Naive B cell (primary cell): ENCODE results near the gene INTS1. TPM values are rescaled to one million over a fixed set of nuclear protein-coding genes. Genes with fewer than 3 reads are reported as not detected.

Experiments used
- ATAC-seq, 2 donors: fragments of 150-1000 bp; cut with Tn5 transposase; 2 replicates each; pipeline ENCODE4 v1.10.0; 2021; ENCODE audit warnings: low read depth in 2 of 2, mild to moderate bottlenecking in 2 of 2, moderate library complexity in 2 of 2
- DNase-seq: peaks from one replicate; pipeline ENCODE4 v3.0.0; 2022
- H3K27ac Mint-ChIP-seq, 6 donors: one replicate each; pipeline ENCODE4 v1.8.0; 2020 to 2022; ENCODE audit warnings: mild to moderate bottlenecking in 6 of 6, mixed read lengths in 6 of 6, moderate library complexity in 5 of 6, inconsistent platforms in 2 of 6
- H3K27me3 Mint-ChIP-seq, 3 donors: one replicate each; pipeline ENCODE4 v1.8.0; 2021 to 2022; ENCODE audit warnings: mixed read lengths in 3 of 3, mild to moderate bottlenecking in 1 of 3
- H3K36me3 Mint-ChIP-seq, 2 donors: one replicate each; pipeline ENCODE4 v1.8.0; 2020 to 2022; ENCODE audit warnings: mixed read lengths in 2 of 2, inconsistent platforms in 1 of 2, mild to moderate bottlenecking in 1 of 2
- H3K4me1 Mint-ChIP-seq, 3 donors: one replicate each; pipeline ENCODE4 v1.8.0; 2020 to 2022; ENCODE audit warnings: mixed read lengths in 3 of 3, inconsistent platforms in 1 of 3, mild to moderate bottlenecking in 1 of 3, moderate library complexity in 1 of 3
- H3K4me3 Mint-ChIP-seq, 8 donors: one replicate each; pipeline ENCODE4 v1.8.0; 2020 to 2022; ENCODE audit warnings: mild to moderate bottlenecking in 8 of 8, mixed read lengths in 8 of 8, moderate library complexity in 8 of 8, inconsistent platforms in 2 of 8
- H3K9me3 Mint-ChIP-seq, 7 donors: one replicate each; pipeline ENCODE4 v1.8.0; 2020 to 2022; ENCODE audit warnings: mixed read lengths in 7 of 7, mild to moderate bottlenecking in 5 of 7, inconsistent platforms in 2 of 7, moderate library complexity in 1 of 7
- polyA plus RNA-seq, 6 donors: library from polyadenylated mRNA; unstranded; fragments of 300-500 nt; fragmentation: Illumina TruSeq; gene quantifications; one replicate each; pipeline ENCODE4 v1.2.3, GENCODE V29; 2021; ENCODE audit warnings: low read depth in 6 of 6

INTS1 gene
- polyA plus RNA-seq, 6 donors from 2014 or later, result 3.0 to 26.7 (median 11.7) TPM

GRCh38 chr7:1431226-1431625 lies 73.0 kb downstream of the INTS1 start:
- no peak for DNase-seq
- no peak for ATAC-seq
- Mint-ChIP-seq H3K4me3 (no peak overlapping the region), H3K4me1 (peaks cover 2 to 11% (median 4%) of the 10 kb centered on the region in 3 donors), H3K27ac (no peak overlapping the region), H3K27me3 (peaks cover 7 to 23% (median 8%) of the 10 kb centered on the region in 3 donors), H3K9me3 (no peaks in the 10 kb centered on the region), H3K36me3 (no peaks in the 10 kb centered on the region)

GRCh38 chr7:1430056-1430845 lies 73.9 kb downstream of the INTS1 start:
- Mint-ChIP-seq H3K36me3 (no peaks in the 10 kb centered on the region), H3K4me1 (peaks cover 2 to 11% (median 4%) of the 10 kb centered on the region in 3 donors), H3K27me3 (peaks cover 7 to 23% (median 8%) of the 10 kb centered on the region in 3 donors), H3K9me3 (no peaks in the 10 kb centered on the region), H3K4me3 (peak overlapping the region in 1 of 8 donors; percentile 44), H3K27ac (no peak overlapping the region)
- DNase-seq (no peak), ATAC-seq (no peak)

GRCh38 chr7:1428941-1429501 lies 75.2 kb downstream of the INTS1 start:
- Mint-ChIP-seq H3K4me1 (peaks cover 2 to 11% (median 4%) of the 10 kb centered on the region in 3 donors), H3K27ac (peak overlapping the region in 1 of 6 donors; percentile 47), H3K4me3 (no peak overlapping the region), H3K9me3 (peaks cover 0 to 2% (median 0%) of the 10 kb centered on the region in 7 donors), H3K27me3 (peaks cover 7 to 31% (median 16%) of the 10 kb centered on the region in 3 donors), H3K36me3 (no peaks in the 10 kb centered on the region)
- no peak for ATAC-seq
- DNase-seq, result no peak

GRCh38 chr7:1427064-1427657 lies 77.0 kb downstream of the INTS1 start:
- Mint-ChIP-seq H3K36me3 (peaks cover 0 to 11% of the 10 kb centered on the region in 2 donors), H3K27me3 (peaks cover under 1 to 33% (median 26%) of the 10 kb centered on the region in 3 donors), H3K9me3 (peaks cover 0 to 2% (median 0%) of the 10 kb centered on the region in 7 donors), H3K27ac (no peak overlapping the region), H3K4me1 (peaks cover 0 to 5% (median under 1%) of the 10 kb centered on the region in 3 donors), H3K4me3 (no peak overlapping the region)
- ATAC-seq (no peak), DNase-seq (no peak)

GRCh38 chr7:1426474-1426873 lies 77.7 kb downstream of the INTS1 start:
- peaks cover 0 to 30% (median 24%) of the 10 kb centered on the region in 3 donors for H3K27me3 Mint-ChIP-seq
- no peak overlapping the region for H3K4me3 Mint-ChIP-seq
- ATAC-seq (no peak), DNase-seq (no peak)
- H3K9me3 Mint-ChIP-seq, result peaks cover 0 to 2% (median 0%) of the 10 kb centered on the region in 7 donors
- peaks cover 0 to 5% (median 0%) of the 10 kb centered on the region in 3 donors for H3K4me1 Mint-ChIP-seq
- peaks cover 0 to 11% of the 10 kb centered on the region in 2 donors for H3K36me3 Mint-ChIP-seq
- no peak overlapping the region for H3K27ac Mint-ChIP-seq

GRCh38 chr7:1425292-1426136 lies 78.7 kb downstream of the INTS1 start:
- no peak for DNase-seq
- Mint-ChIP-seq H3K4me1 (peaks cover 0 to 5% (median 0%) of the 10 kb centered on the region in 3 donors), H3K27ac (no peak overlapping the region), H3K9me3 (peaks cover 0 to 2% (median 0%) of the 10 kb centered on the region in 7 donors), H3K36me3 (peaks cover 0 to 11% of the 10 kb centered on the region in 2 donors), H3K27me3 (peaks cover 0 to 30% (median 24%) of the 10 kb centered on the region in 3 donors), H3K4me3 (peak overlapping the region in 1 of 8 donors; percentile 42)
- peak in 1 of 2 donors; percentile 45 for ATAC-seq

- no peak for ATAC-seq
- Mint-ChIP-seq H3K9me3 (peaks cover 0 to 2% (median 0%) of the 10 kb centered on the region in 7 donors), H3K4me3 (no peak overlapping the region), H3K4me1 (peaks cover 0 to 5% (median 0%) of the 10 kb centered on the region in 3 donors), H3K27me3 (peaks cover 0 to 35% (median 31%) of the 10 kb centered on the region in 3 donors), H3K36me3 (peaks cover 0 to 11% of the 10 kb centered on the region in 2 donors), H3K27ac (no peak overlapping the region)
- DNase-seq, result no peak
These were observed 80.1 kb downstream of the INTS1 start for GRCh38 chr7:1424041-1424440.

- Mint-ChIP-seq H3K4me3 (no peak overlapping the region), H3K4me1 (peaks cover 0 to 6% (median 0%) of the 10 kb centered on the region in 3 donors), H3K27me3 (peaks cover 0 to 41% (median 32%) of the 10 kb centered on the region in 3 donors), H3K9me3 (peaks cover 0 to 2% (median 0%) of the 10 kb centered on the region in 7 donors), H3K27ac (peak overlapping the region in 1 of 6 donors; percentile 5), H3K36me3 (peaks cover 0 to 11% of the 10 kb centered on the region in 2 donors)
- no peak for DNase-seq
- ATAC-seq, result no peak
These were observed 80.9 kb downstream of the INTS1 start for GRCh38 chr7:1423264-1423811.

- Mint-ChIP-seq H3K27me3 (peaks cover 0 to 44% (median 32%) of the 10 kb centered on the region in 3 donors), H3K27ac (no peak overlapping the region), H3K36me3 (peaks cover 0 to 11% of the 10 kb centered on the region in 2 donors), H3K4me1 (peaks cover 0 to 8% (median 0%) of the 10 kb centered on the region in 3 donors), H3K9me3 (peaks cover 0 to 2% (median 0%) of the 10 kb centered on the region in 7 donors), H3K4me3 (no peak overlapping the region)
- ATAC-seq (no peak), DNase-seq (no peak)
These were observed 81.5 kb downstream of the INTS1 start for GRCh38 chr7:1422512-1423263.

GRCh38 chr7:1421946-1422345 lies 82.2 kb downstream of the INTS1 start:
- ATAC-seq, result no peak
- Mint-ChIP-seq H3K27me3 (peaks cover 0 to 50% (median 32%) of the 10 kb centered on the region in 3 donors), H3K27ac (no peak overlapping the region), H3K4me3 (no peak overlapping the region), H3K9me3 (peaks cover 0 to 3% (median 0%) of the 10 kb centered on the region in 7 donors), H3K4me1 (peaks cover 0 to 14% (median 5%) of the 10 kb centered on the region in 3 donors), H3K36me3 (peaks cover 0 to 11% of the 10 kb centered on the region in 2 donors)
- DNase-seq, result no peak

- peaks cover 0 to 11% of the 10 kb centered on the region in 2 donors for H3K36me3 Mint-ChIP-seq
- peaks cover 0 to 3% (median under 1%) of the 10 kb centered on the region in 7 donors for H3K9me3 Mint-ChIP-seq
- peaks cover 0 to 14% (median 5%) of the 10 kb centered on the region in 3 donors for H3K4me1 Mint-ChIP-seq
- DNase-seq (no peak), ATAC-seq (no peak)
- H3K27me3 Mint-ChIP-seq, result peaks cover 2 to 52% (median 36%) of the 10 kb centered on the region in 3 donors
- no peak overlapping the region for H3K4me3 Mint-ChIP-seq
- H3K27ac Mint-ChIP-seq, result no peak overlapping the region
These were observed 83.0 kb downstream of the INTS1 start for GRCh38 chr7:1421020-1421790.
